GM03348 (cell line): ENCODE results near the gene ACCSL.

Experiments used
- DNase-seq: peaks from one replicate; pipeline ENCODE4 v3.0.0; 2012; ENCODE audit warnings: low spot score

ACCSL gene

GRCh38 chr11:44096360-44097185 lies 48.8 kb downstream of the ACCSL start:
- DNase-seq: peak; percentile 67

- no peak for DNase-seq
These were observed 50.0 kb downstream of the ACCSL start for GRCh38 chr11:44097821-44098220.

- no peak for DNase-seq
These were observed 53.3 kb downstream of the ACCSL start for GRCh38 chr11:44101098-44101497.

- DNase-seq: no peak
These were observed 56.9 kb downstream of the ACCSL start for GRCh38 chr11:44104481-44105294.

GRCh38 chr11:44108260-44108659 lies 60.5 kb downstream of the ACCSL start:
- DNase-seq: no peak
